Measurements from ENCODE around the gene AKR1B15.

Gene AKR1B15

DNA sequence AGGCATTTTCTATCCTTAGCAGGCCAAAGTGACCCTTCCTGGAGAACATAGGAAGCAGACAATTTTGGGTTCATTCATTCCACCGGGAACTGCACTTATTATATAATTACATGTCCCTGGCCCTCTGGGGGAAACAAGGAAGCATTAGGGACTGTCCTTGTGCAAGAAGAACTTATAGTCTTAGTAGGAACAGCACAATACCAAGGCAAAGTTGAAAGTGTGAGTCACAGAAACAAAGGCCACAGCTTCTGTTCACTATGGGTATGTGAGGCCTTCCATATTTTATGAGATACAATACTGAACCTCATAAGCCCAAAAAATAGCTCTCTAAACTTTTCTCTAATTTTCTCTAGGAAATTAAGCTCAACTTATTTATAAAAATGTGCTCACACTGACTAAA lies 39.9 kb upstream of the AKR1B15 start:
- DNase-seq (ENCODE audit: low read depth), result no peak
- TF ChIP-seq, protein P1, sequence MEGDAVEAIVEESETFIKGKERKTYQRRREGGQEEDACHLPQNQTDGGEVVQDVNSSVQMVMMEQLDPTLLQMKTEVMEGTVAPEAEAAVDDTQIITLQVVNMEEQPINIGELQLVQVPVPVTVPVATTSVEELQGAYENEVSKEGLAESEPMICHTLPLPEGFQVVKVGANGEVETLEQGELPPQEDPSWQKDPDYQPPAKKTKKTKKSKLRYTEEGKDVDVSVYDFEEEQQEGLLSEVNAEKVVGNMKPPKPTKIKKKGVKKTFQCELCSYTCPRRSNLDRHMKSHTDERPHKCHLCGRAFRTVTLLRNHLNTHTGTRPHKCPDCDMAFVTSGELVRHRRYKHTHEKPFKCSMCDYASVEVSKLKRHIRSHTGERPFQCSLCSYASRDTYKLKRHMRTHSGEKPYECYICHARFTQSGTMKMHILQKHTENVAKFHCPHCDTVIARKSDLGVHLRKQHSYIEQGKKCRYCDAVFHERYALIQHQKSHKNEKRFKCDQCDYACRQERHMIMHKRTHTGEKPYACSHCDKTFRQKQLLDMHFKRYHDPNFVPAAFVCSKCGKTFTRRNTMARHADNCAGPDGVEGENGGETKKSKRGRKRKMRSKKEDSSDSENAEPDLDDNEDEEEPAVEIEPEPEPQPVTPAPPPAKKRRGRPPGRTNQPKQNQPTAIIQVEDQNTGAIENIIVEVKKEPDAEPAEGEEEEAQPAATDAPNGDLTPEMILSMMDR (IDR thresholded peaks at IDR 0.05; ENCODE audit: control insufficient read depth, extremely low read depth, insufficient read depth), result no peak
- no peak overlapping the region for H3K4me3 ChIP-seq (ENCODE audit: low read depth, low read length)

DNA sequence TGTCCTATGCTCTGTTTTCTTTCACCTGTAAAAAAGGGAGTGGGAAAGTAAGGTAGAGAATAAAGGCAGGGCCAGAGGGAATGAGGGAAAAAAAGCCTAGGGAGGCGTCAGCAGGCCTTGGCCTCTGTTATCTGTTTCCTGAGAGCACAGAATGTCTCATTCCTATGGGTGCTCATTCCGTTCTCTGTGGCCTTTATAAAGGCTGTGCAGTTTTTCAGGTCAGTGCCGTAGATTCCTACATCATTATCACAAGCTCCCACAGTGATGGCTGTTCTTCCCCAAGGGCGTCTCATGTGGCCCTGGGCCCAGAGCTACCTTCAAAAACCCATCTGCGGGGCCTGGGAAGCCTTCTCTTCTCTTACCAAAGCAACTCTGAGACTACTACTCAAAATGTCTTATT lies 38.3 kb upstream of the AKR1B15 start:
- H3K4me3 ChIP-seq (ENCODE audit: low read depth, low read length), result no peak overlapping the region

DNA sequence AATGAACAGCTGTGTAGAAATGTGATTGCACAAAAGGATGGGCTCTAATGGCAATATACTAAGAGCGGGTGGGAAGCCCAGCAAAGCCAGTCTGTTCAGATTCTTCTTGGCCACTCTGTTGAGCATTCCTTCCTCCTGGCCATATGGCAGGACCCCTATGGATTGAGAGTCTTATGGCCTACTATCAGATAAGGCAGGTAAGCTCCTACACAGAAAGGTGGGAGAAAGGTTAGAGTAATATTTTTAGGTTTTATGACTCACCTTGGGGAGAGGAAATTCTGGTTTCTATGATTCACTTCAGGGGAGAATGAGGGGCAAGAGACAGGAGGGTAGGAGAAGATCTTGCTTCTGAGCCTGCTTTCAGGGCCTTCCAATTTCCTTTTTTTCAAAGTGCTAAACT lies 36.6 kb upstream of the AKR1B15 start:
- H3K4me3 ChIP-seq (ENCODE audit: low read depth, low read length), result no peak overlapping the region
- TF ChIP-seq, protein P1 (IDR thresholded peaks at IDR 0.05; ENCODE audit: control insufficient read depth, extremely low read depth, insufficient read depth), result no peak
- no peak for DNase-seq (ENCODE audit: low read depth)

More for the DNA sequence above, 38.3 kb upstream of the AKR1B15 start:
- TF ChIP-seq, protein P1 (IDR thresholded peaks at IDR 0.05; ENCODE audit: control insufficient read depth, extremely low read depth, insufficient read depth), result no peak
- no peak for DNase-seq (ENCODE audit: low read depth)

DNA sequence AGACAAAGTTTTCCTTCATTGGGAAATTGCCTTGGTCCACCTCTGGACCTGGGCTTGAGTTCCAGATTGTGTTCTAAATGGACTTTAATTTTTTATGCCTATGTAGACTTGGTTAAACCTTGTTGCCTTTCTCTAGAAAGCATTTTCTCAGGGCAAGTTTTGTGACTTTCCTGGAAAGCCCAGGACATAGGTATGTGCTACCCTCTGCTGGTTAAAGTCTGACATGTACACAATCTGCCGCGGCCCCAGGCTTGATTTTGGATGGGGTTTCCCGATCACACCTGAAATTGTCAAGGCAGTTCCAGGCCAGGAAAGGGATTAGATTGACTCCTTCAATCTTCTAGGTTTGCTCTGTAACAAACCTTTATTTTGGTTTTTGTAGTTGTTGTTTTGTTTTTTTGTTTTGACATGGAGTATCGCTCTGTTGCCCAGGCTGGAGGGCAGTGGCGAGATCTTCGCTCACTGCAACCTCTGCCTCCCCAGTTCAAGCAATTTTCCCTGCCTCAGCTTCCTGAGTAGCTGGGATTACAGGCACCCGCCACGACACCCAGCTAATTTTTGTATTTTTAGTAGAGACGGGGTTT lies 35.6 kb upstream of the AKR1B15 start:
- peak; percentile 23 for DNase-seq (ENCODE audit: low read depth)
- TF ChIP-seq, protein P1 (IDR thresholded peaks at IDR 0.05; ENCODE audit: control insufficient read depth, extremely low read depth, insufficient read depth), result peak; percentile 80
- no peak overlapping the region for H3K4me3 ChIP-seq (ENCODE audit: low read depth, low read length)

DNA sequence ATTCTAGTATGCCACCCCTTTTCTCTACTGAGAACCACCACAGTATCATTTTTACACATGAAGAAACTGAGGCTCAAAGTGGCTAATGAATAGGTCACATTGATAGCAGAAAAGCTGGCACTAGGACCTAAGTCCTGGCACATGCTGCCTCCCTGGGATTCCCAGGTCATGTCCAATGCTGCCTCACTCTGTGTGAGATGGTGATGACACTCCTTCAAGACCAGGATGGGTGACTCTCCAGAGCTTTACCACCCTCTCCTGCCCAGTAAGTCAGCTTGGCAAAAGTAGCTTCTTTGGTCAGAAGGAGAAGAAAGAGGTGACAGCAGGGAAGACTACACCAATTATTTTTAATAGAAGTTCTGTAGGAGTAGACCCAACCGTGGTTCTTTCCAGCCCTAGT lies 34.8 kb upstream of the AKR1B15 start:
- TF ChIP-seq, protein P1 (IDR thresholded peaks at IDR 0.05; ENCODE audit: control insufficient read depth, extremely low read depth, insufficient read depth), result no peak
- no peak for DNase-seq (ENCODE audit: low read depth)
- no peak overlapping the region for H3K4me3 ChIP-seq (ENCODE audit: low read depth, low read length)

DNA sequence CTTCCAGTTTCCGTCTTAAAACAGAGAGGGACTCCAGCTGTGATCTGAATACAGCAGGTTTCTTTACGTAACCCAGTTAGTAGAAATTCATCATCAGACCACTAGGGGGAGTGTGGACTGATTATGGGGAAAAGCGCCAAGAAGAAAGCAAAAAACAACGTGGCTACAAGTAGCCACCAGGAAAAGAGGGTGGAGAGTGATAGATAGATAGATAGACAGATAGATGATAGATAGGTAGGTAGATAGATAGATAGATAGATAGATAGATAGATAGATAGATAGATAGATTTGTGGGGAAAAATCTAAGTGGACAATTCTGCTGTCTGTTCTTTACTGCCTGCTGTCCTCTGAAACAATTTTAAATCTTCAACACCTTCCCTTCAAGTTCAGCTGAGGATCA lies 34.2 kb upstream of the AKR1B15 start:
- DNase-seq (ENCODE audit: low read depth), result peak; percentile 34
- TF ChIP-seq, protein P1 (IDR thresholded peaks at IDR 0.05; ENCODE audit: control insufficient read depth, extremely low read depth, insufficient read depth), result peak; percentile 84
- no peak overlapping the region for H3K4me3 ChIP-seq (ENCODE audit: low read depth, low read length)

All from LNCaP clone FGC (cell line).